ENCODE measurements around the gene WDR73. TPM values are rescaled to one million over a fixed set of nuclear protein-coding genes. Genes with fewer than 3 reads are reported as not detected.
A peak's percentile ranks its signal among the peaks of the same experiment; 100 is the strongest.

WDR73 gene
- total and polyA plus RNA-seq, 9 of the 15 experiments (the other 6 are each of a cell fraction or from before 2014, with no cell fraction given), result 9.2 to 25.4 (median 21.7) TPM

DNA sequence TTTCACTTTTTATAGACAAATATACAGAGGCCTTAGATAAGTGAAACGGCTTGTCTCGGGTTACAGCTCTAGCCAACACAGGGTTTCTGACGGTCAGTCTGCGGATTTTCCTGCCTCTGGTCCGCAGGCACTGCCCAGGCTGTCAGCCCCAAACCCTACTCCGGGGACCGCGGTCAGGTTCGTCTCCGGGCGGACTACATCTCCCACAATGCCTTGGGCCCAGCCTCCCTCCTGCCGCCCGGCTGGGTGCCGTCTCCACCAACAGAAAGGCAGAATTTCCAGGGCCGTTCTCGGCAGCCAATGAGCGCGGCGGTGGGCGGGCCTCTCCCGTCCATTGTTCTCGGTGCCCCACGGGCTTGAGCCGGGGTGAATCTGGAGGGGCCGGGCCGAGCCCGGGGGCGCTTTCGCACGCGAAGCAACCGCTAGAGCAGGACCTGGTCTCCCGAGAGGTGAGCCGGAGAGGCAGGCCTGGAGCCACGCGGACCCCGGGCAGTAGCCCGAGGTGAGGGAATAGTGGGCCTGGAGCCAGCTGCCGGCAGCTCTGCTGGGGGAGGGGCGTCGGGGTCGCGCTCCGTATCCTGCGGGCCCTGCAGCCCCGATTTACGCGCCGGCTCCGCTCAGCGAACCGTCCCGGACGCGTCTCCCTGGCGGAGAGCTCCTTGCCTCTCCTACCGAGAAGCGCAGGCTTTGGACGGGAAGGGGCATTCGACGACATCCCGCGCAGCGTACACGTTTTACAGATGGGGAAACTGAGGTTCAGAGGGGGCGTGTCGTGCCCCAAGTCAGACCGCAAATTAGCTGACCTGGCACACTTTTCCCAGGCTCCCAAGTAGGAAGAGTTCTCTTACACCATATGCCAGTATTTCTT, 53.2 kb downstream of the WDR73 start, which contains the start of gene ZSCAN2 (continued):
- peak; percentile 74 for TF ChIP-seq RB1 (IDR thresholded peaks at IDR 0.05; ENCODE audit: low read depth)
- peak in 1 of 2 experiments; percentile 46; a peak in 1 of 4 replicates for TF ChIP-seq SRF (CRISPR knock-in tag; IDR thresholded peaks at IDR 0.05)
- TF ChIP-seq, protein P1, sequence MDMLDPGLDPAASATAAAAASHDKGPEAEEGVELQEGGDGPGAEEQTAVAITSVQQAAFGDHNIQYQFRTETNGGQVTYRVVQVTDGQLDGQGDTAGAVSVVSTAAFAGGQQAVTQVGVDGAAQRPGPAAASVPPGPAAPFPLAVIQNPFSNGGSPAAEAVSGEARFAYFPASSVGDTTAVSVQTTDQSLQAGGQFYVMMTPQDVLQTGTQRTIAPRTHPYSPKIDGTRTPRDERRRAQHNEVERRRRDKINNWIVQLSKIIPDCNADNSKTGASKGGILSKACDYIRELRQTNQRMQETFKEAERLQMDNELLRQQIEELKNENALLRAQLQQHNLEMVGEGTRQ (CRISPR knock-in tag; IDR thresholded peaks at IDR 0.05), result peak; percentile 7; the same call in 1 of the 2 replicates
- TF ChIP-seq, protein P2, sequence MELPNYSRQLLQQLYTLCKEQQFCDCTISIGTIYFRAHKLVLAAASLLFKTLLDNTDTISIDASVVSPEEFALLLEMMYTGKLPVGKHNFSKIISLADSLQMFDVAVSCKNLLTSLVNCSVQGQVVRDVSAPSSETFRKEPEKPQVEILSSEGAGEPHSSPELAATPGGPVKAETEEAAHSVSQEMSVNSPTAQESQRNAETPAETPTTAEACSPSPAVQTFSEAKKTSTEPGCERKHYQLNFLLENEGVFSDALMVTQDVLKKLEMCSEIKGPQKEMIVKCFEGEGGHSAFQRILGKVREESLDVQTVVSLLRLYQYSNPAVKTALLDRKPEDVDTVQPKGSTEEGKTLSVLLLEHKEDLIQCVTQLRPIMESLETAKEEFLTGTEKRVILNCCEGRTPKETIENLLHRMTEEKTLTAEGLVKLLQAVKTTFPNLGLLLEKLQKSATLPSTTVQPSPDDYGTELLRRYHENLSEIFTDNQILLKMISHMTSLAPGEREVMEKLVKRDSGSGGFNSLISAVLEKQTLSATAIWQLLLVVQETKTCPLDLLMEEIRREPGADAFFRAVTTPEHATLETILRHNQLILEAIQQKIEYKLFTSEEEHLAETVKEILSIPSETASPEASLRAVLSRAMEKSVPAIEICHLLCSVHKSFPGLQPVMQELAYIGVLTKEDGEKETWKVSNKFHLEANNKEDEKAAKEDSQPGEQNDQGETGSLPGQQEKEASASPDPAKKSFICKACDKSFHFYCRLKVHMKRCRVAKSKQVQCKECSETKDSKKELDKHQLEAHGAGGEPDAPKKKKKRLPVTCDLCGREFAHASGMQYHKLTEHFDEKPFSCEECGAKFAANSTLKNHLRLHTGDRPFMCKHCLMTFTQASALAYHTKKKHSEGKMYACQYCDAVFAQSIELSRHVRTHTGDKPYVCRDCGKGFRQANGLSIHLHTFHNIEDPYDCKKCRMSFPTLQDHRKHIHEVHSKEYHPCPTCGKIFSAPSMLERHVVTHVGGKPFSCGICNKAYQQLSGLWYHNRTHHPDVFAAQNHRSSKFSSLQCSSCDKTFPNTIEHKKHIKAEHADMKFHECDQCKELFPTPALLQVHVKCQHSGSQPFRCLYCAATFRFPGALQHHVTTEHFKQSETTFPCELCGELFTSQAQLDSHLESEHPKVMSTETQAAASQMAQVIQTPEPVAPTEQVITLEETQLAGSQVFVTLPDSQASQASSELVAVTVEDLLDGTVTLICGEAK (IDR thresholded peaks at IDR 0.05), result peak; percentile 21; the same call in 1 of the 2 replicates
- TF ChIP-seq, protein P2 (CRISPR knock-in tag; IDR thresholded peaks at IDR 0.05), result no peak
- TF ChIP-seq, protein P3, sequence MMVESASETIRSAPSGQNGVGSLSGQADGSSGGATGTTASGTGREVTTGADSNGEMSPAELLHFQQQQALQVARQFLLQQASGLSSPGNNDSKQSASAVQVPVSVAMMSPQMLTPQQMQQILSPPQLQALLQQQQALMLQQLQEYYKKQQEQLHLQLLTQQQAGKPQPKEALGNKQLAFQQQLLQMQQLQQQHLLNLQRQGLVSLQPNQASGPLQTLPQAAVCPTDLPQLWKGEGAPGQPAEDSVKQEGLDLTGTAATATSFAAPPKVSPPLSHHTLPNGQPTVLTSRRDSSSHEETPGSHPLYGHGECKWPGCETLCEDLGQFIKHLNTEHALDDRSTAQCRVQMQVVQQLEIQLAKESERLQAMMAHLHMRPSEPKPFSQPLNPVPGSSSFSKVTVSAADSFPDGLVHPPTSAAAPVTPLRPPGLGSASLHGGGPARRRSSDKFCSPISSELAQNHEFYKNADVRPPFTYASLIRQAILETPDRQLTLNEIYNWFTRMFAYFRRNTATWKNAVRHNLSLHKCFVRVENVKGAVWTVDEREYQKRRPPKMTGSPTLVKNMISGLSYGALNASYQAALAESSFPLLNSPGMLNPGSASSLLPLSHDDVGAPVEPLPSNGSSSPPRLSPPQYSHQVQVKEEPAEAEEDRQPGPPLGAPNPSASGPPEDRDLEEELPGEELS (CRISPR knock-in tag; IDR thresholded peaks at IDR 0.05; ENCODE audit: borderline replicate concordance), result no peak
- peak; percentile 71 for TF ChIP-seq POLR2A (conservative IDR thresholded peaks at IDR 0.05)
- TF ChIP-seq GABPA (tag; conservative IDR thresholded peaks at IDR 0.05; ENCODE audit: low read depth), result peak; percentile 40; the same call in 1 of the 2 replicates
- TF ChIP-seq FOXJ3 (CRISPR knock-in tag; IDR thresholded peaks at IDR 0.05), result no peak
- TF ChIP-seq SRSF7 (optimal IDR thresholded peaks at IDR 0.05; ENCODE audit: low read depth, low read length), result no peak
- TF ChIP-seq POLR2AphosphoS5 (IDR thresholded peaks at IDR 0.05; ENCODE audit: control insufficient read depth, insufficient read depth, low read depth, low read length), result peak; percentile 32; the same call in 1 of the 2 replicates
- no peak for TF ChIP-seq TCF7L2 (IDR thresholded peaks at IDR 0.05; ENCODE audit: low read depth, low read length)
- peak; percentile 77; the same call in 1 of the 2 replicates for TF ChIP-seq VEZF1 (CRISPR knock-in tag; IDR thresholded peaks at IDR 0.05)
